HepG2 (cell line): Measurements from ENCODE around the gene SLC6A12. TPM values are rescaled to one million over a fixed set of nuclear protein-coding genes. Genes with fewer than 3 reads are reported as not detected.

Experiments used
- ATAC-seq: fragments of 200-7000 bp; cut with Tn5 transposase; 3 replicates; pipeline ENCODE4 v1.9.1; 2020; ENCODE audit warnings: mild to moderate bottlenecking, moderate library complexity
- BruUV-seq: library from RNA; stranded (reverse); fragments of 400-500 nt; replicated peaks from 2 replicates; lab custom pipeline; 2021; lab: Mats Ljungman, UMichigan
- CTCF ChIA-PET: fragments of 300-600 bp; formaldehyde crosslinking; extraction: SDS; loops from one replicate; lab custom pipeline; 2021; ENCODE audit warnings: low total read pairs, inconsistent platforms, low intra/inter-chr PET ratio; lab: Yijun Ruan, JAX
- POLR2A ChIA-PET: fragments of 350-600 bp; sonication (Branson Sonifier 250); formaldehyde crosslinking; loops from one replicate; lab custom pipeline; 2020; ENCODE audit warnings: antibody characterized with exemption, inconsistent platforms; lab: Yijun Ruan, JAX
- DNase-seq: peaks from one replicate; pipeline ENCODE4 v3.0.0-alpha.2; 2015; ENCODE audit warnings: low spot score
- FAIRE-seq: peaks from 3 replicates; lab custom pipeline; 2011; peaks lifted over from hg19 to GRCh38; lab: Jason Lieb, UNC
- H2AFZ ChIP-seq: one replicate; pipeline ENCODE4 v1.6.1; 2011; ENCODE audit warnings: low read length, inconsistent platforms
- H3K27ac ChIP-seq: fragments of 300-600 bp; 3 replicates; pipeline ENCODE4 v1.8.0; 2011; ENCODE audit warnings: mixed run types, mild to moderate bottlenecking, mixed read lengths, low read length, inconsistent platforms; ENCODE audit not compliant: insufficient read depth; ENCODE audit errors: extremely low read length
- H3K27me3 ChIP-seq, 2 experiments: fragments of 200-600 bp in 1 of 2; 2 replicates in 1 of 2; 3 replicates in 1 of 2; pipeline versions ENCODE4 v1.6.0 to v1.8.0; 2011; ENCODE audit warnings: low read length in 2 of 2, mild to moderate bottlenecking in 2 of 2, moderate library complexity in 2 of 2, inconsistent platforms in 1 of 2; ENCODE audit not compliant: insufficient read depth in 2 of 2, control insufficient read depth in 1 of 2
- H3K36me3 ChIP-seq, 2 experiments: fragments of 200-600 bp in 1 of 2; replicated peaks in 1 of 2; 2 replicates in 1 of 2; 3 replicates in 1 of 2; pipeline versions ENCODE4 v1.5.1 to v1.8.0; 2011; ENCODE audit warnings: low read length in 2 of 2, inconsistent platforms in 1 of 2; ENCODE audit not compliant: insufficient read depth in 2 of 2, control insufficient read depth in 1 of 2
- H3K4me1 ChIP-seq: 2 replicates; pipeline ENCODE4 v1.5.1; 2012; ENCODE audit warnings: low read length, inconsistent platforms; ENCODE audit not compliant: insufficient read depth
- H3K4me2 ChIP-seq: 2 replicates; pipeline ENCODE4 v1.6.0; 2011; ENCODE audit warnings: low read depth, low read length, inconsistent platforms
- H3K4me3 ChIP-seq, 3 experiments: fragments of 200-600 bp in 1 of 3; sonication (generic), shearing (Covaris generic) in 1 of 3; replicated peaks in 1 of 3; 2 replicates each; pipeline ENCODE4 v1.5.1; 2011 to 2016; ENCODE audit warnings: low read length in 3 of 3, inconsistent platforms in 2 of 3, low read depth in 2 of 3, mild to moderate bottlenecking in 2 of 3, control low read depth in 1 of 3, mixed read lengths in 1 of 3; ENCODE audit not compliant: insufficient read depth in 1 of 3
- H3K79me2 ChIP-seq: one replicate; pipeline ENCODE4 v1.6.1; 2011; ENCODE audit warnings: low read length, inconsistent platforms; ENCODE audit not compliant: insufficient read depth
- H3K9ac ChIP-seq: 2 replicates; pipeline ENCODE4 v1.6.0; 2011; ENCODE audit warnings: mild to moderate bottlenecking, low read depth, low read length, inconsistent platforms; ENCODE audit not compliant: insufficient read depth
- H3K9me3 ChIP-seq: 2 replicates; pipeline ENCODE4 v1.5.1; 2012; ENCODE audit warnings: mild to moderate bottlenecking, low read length
- H4K20me1 ChIP-seq: 2 replicates; pipeline ENCODE4 v1.6.0; 2011; ENCODE audit warnings: inconsistent platforms, mild to moderate bottlenecking, low read length, moderate library complexity; ENCODE audit not compliant: insufficient read depth
- CBFB ChIP-seq: sonication (generic); formaldehyde crosslinking; IDR thresholded peaks from 2 replicates; pipeline ENCODE4 v1.4.0; 2020; ENCODE audit warnings: missing genetic modification reagents
- GABPA ChIP-seq, 2 experiments: IDR thresholded peaks; 2 replicates each; pipeline ENCODE4 v1.6.1; 2011 to 2016; ENCODE audit warnings: low read depth in 2 of 2, low read length in 1 of 2, missing biosample characterization in 1 of 2, missing genetic modification characterization in 1 of 2
- NR2F6 ChIP-seq, 2 experiments: IDR thresholded peaks; 2 replicates each; pipeline ENCODE4 v1.6.1; 2016; ENCODE audit warnings: antibody characterized with exemption in 1 of 2, mild to moderate bottlenecking in 1 of 2
- POLR2A ChIP-seq, 2 experiments: IDR thresholded peaks; 2 replicates each; pipeline ENCODE4 v1.6.1; 2011; ENCODE audit warnings: low read depth in 2 of 2, low read length in 2 of 2, mild to moderate bottlenecking in 1 of 2, moderate library complexity in 1 of 2; ENCODE audit not compliant: insufficient read depth in 1 of 2
- ZNF101 ChIP-seq: sonication (generic); formaldehyde crosslinking; IDR thresholded peaks from 2 replicates; pipeline ENCODE4 v1.4.0; 2020; ENCODE audit warnings: mild to moderate bottlenecking, low read depth, missing genetic modification reagents, borderline replicate concordance
- ZNF17 ChIP-seq: sonication (generic); formaldehyde crosslinking; IDR thresholded peaks from 2 replicates; pipeline ENCODE4 v1.5.0; 2020; ENCODE audit warnings: mild to moderate bottlenecking, missing genetic modification reagents
- ZNF549 ChIP-seq: sonication (generic); formaldehyde crosslinking; IDR thresholded peaks from 2 replicates; pipeline ENCODE4 v1.5.0; 2020; ENCODE audit warnings: missing genetic modification reagents
- ZNF709 ChIP-seq: sonication (generic); formaldehyde crosslinking; IDR thresholded peaks from 2 replicates; pipeline ENCODE4 v1.5.0; 2020; ENCODE audit warnings: mild to moderate bottlenecking, missing genetic modification reagents
- WGBS: methylation state at CpG from one replicate; pipeline ENCODE4 v1.1.6; 2017; ENCODE audit warnings: low lambda C conversion rate; 5-methylcytosine and 5-hydroxymethylcytosine counted together
- in situ Hi-C: cut with HindIII; loops from 2 replicates; pipeline ENCODE4 v1.10.0; 2017; ENCODE audit warnings: low pct_unique_long_range_greater_than_20kb; ENCODE audit not compliant: extremely low pct_ligation_motif_present
- intact Hi-C: fragments of 100-400 bp; cut with micrococcal nuclease; formaldehyde crosslinking; loops from one replicate; pipeline ENCODE4 v1.10.0; 2022; ENCODE audit not compliant: unreplicated experiment
- polyA plus RNA-seq, 8 experiments: library from polyadenylated mRNA; depleted of rRNA in 3 of 8; stranded (reverse) in 7 of 8; unstranded in 1 of 8; fragments of >200 nt; fragmentation: Illumina TruSeq in 4 of 8; extraction: Trizol in 4 of 8; gene quantifications; 2 replicates each; pipeline versions ENCODE4 v1.2.1 to v1.2.3, GENCODE V29; 2011 to 2016; ENCODE audit warnings: low read depth in 4 of 8, missing spikeins in 1 of 8, mixed read lengths in 1 of 8; ENCODE audit not compliant: insufficient read depth in 1 of 8
- total RNA-seq, 5 experiments: library from RNA; depleted of rRNA; stranded (reverse); fragments of >200 nt; fragmentation: Illumina TruSeq; extraction: Trizol; gene quantifications; 2 replicates each; pipeline ENCODE4 v1.2.3, GENCODE V29; 2016; ENCODE audit warnings: low read depth in 1 of 5
- TF ChIP-seq, protein P1 (sequence below): sonication (generic); formaldehyde crosslinking; IDR thresholded peaks from 2 replicates; pipeline ENCODE4 v1.5.0; 2020; ENCODE audit warnings: mild to moderate bottlenecking, missing genetic modification reagents, borderline replicate concordance
- TF ChIP-seq, protein P2 (sequence below): sonication (generic); formaldehyde crosslinking; IDR thresholded peaks from 2 replicates; pipeline ENCODE4 v1.4.0; 2020; ENCODE audit warnings: low read depth, mild to moderate bottlenecking, missing genetic modification reagents

The SLC6A12 gene
- total and polyA plus RNA-seq, 2 of the 13 experiments (the other 11 are each of a cell fraction or from before 2014, with no cell fraction given), result 3.7 to 18.8 TPM

DNA sequence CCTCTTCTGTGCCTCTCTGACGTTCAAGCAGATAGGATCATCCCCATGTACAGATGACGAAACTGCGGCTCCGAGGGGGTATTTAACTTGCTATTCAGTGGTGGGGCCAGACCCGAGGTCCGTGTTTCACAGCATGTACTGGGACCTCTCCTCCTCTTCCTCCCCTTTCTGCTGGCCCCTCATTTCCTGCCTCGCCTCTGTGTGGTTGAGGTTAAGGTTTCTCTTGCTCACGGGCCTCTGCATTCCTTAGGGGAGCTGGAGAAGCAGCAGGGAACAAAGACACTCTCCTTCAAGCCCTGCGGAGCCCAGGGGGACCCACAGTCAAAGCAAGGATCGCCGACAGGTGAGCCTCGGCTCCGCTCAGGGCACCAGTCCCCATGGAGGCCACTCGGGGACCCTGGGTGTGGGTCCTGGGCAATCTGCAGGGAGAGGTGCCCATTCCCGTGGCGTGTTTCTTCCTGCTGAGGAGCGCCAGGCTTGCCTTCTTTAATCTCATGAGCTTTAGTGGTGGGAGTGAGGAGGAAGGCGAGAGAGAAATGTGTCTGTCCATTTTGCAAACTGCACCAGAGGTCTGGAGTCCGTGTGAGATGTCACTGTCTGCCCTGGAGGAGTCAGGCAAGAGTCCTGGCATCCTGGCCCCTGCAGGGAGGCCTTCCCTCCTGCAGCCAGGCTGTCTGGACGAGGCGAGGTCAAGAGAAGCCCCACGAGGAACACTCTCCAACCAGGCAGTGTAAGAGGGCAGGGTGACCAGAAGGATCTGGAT, 45.0 kb downstream of the SLC6A12 start (continued):
- TF ChIP-seq, protein P1, sequence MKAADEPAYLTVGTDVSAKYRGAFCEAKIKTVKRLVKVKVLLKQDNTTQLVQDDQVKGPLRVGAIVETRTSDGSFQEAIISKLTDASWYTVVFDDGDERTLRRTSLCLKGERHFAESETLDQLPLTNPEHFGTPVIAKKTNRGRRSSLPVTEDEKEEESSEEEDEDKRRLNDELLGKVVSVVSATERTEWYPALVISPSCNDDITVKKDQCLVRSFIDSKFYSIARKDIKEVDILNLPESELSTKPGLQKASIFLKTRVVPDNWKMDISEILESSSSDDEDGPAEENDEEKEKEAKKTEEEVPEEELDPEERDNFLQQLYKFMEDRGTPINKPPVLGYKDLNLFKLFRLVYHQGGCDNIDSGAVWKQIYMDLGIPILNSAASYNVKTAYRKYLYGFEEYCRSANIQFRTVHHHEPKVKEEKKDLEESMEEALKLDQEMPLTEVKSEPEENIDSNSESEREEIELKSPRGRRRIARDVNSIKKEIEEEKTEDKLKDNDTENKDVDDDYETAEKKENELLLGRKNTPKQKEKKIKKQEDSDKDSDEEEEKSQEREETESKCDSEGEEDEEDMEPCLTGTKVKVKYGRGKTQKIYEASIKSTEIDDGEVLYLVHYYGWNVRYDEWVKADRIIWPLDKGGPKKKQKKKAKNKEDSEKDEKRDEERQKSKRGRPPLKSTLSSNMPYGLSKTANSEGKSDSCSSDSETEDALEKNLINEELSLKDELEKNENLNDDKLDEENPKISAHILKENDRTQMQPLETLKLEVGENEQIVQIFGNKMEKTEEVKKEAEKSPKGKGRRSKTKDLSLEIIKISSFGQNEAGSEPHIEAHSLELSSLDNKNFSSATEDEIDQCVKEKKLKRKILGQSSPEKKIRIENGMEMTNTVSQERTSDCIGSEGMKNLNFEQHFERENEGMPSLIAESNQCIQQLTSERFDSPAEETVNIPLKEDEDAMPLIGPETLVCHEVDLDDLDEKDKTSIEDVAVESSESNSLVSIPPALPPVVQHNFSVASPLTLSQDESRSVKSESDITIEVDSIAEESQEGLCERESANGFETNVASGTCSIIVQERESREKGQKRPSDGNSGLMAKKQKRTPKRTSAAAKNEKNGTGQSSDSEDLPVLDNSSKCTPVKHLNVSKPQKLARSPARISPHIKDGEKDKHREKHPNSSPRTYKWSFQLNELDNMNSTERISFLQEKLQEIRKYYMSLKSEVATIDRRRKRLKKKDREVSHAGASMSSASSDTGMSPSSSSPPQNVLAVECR (CRISPR knock-in tag), result no peak
- no peak for TF ChIP-seq CBFB (CRISPR knock-in tag)

DNA sequence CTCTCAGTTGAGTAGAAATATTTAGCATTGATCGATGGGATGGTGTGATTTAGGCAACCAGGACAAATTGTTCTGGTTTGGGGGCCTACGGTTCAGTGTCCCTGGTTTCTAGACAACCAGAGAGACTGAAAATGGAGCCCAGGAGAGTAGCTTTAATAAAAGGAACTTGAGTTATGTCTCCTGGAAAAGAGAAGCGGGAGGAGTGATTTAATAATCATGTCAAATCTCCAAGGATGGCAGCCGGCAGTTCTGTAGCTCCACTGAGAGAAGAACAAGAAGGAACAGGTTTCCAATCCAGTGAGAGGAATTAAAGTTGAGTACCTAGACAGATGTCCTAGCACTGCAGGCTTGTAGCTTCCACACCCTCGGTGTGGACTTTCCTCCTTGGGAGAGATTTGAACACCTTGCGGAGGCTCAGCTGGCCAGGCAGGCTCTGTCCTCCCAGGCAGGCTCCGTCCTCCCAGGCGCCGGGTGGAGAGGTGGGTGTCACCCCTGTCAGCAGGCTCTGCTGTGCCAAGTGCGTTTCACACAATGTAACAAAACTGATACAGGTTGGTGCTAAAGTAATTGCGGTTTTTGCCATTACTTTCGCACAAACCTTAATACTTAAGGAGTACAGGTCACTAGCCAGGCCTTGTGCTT, 45.9 kb downstream of the SLC6A12 start:
- H3K27me3 ChIP-seq, result peaks cover 1 to 92% of the 10 kb centered on the region in 2 experiments; a peak in 4 of 5 replicates
- CTCF ChIA-PET, result no interaction called here

More for the DNA sequence above, 45.9 kb downstream of the SLC6A12 start:
- TF ChIP-seq, protein P2, sequence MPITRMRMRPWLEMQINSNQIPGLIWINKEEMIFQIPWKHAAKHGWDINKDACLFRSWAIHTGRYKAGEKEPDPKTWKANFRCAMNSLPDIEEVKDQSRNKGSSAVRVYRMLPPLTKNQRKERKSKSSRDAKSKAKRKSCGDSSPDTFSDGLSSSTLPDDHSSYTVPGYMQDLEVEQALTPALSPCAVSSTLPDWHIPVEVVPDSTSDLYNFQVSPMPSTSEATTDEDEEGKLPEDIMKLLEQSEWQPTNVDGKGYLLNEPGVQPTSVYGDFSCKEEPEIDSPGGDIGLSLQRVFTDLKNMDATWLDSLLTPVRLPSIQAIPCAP (CRISPR knock-in tag), result no peak
- no peak for TF ChIP-seq ZNF17
- no peak for TF ChIP-seq ZNF709 (CRISPR knock-in tag)
- no peak for TF ChIP-seq GABPA (IDR thresholded peaks at IDR 0.05; ENCODE audit: low read depth, low read length)
- TF ChIP-seq GABPA (CRISPR knock-in tag; IDR thresholded peaks at IDR 0.05; ENCODE audit: low read depth), result no peak
- TF ChIP-seq POLR2A (IDR thresholded peaks at IDR 0.05; ENCODE audit: insufficient read depth in 1 of 2, low read depth in 2 of 2, low read length in 2 of 2), result no peak
- no peak for TF ChIP-seq ZNF549 (CRISPR knock-in tag)
- no peak for TF ChIP-seq NR2F6 (IDR thresholded peaks at IDR 0.05)
- no peak for TF ChIP-seq NR2F6 (CRISPR knock-in tag; IDR thresholded peaks at IDR 0.05)
- TF ChIP-seq ZNF101 (CRISPR knock-in tag), result no peak
- TF ChIP-seq, all 625 proteins: peak for 0
- in situ Hi-C loops (no loop called here), intact Hi-C loops (no loop called here)
- Histone ChIP-seq H4K20me1 (0 out of 2 replicates have a peak, but pooled peaks cover 3% of the 10 kb centered on the region), H3K36me3 (no peaks in the 10 kb centered on the region), H3K4me2 (no peak overlapping the region), H3K27ac (no peak overlapping the region), H3K4me1 (peaks cover 32% of the 10 kb centered on the region), H3K79me2 (no peaks in the 10 kb centered on the region), H3K9me3 (no peaks in the 10 kb centered on the region), H3K4me3 (no peak overlapping the region), H2AFZ (no peak overlapping the region), H3K9ac (no peak overlapping the region)
- WGBS, result 59% methylated on average over 8 of the region's 12 CpGs
- FAIRE-seq (no peak), DNase-seq (no peak), ATAC-seq (no peak)
- POLR2A ChIA-PET, result no interaction called here
- BruUV-seq, result no TSS peak
